Right atrium auricular region (tissue), 2 donors: ENCODE results near the gene ETNK1. TPM values are rescaled to one million over a fixed set of nuclear protein-coding genes. Genes with fewer than 3 reads are reported as not detected.

Experiments used
- DNase-seq: peaks from one replicate; pipeline ENCODE4 v3.0.0-alpha.2; 2019; ENCODE audit warnings: low spot score
- H3K27ac ChIP-seq, 2 donors: fragments of 200-600 bp; sonication (generic); 1 replicate in 1 of 2; 2 replicates in 1 of 2; pipeline ENCODE4 v1.5.1; 2016 to 2019
- H3K27me3 ChIP-seq, 2 donors: fragments of 200-600 bp; sonication (generic); one replicate each; pipeline versions ENCODE4 v1.5.1 to v1.6.0; 2017 to 2019
- H3K36me3 ChIP-seq: fragments of 200-600 bp; sonication (generic); one replicate; pipeline ENCODE4 v1.5.1; 2016
- H3K4me1 ChIP-seq, 2 donors: fragments of 200-600 bp; sonication (generic); one replicate each; pipeline versions ENCODE4 v1.5.1 to v1.6.0; 2017 to 2019
- H3K4me3 ChIP-seq, 2 donors: fragments of 200-600 bp; sonication (generic); 1 replicate in 1 of 2; 2 replicates in 1 of 2; pipeline ENCODE4 v1.5.1; 2017 to 2019; ENCODE audit warnings: mild to moderate bottlenecking in 1 of 2, moderate library complexity in 1 of 2
- H3K9me3 ChIP-seq, 2 donors: fragments of 200-600 bp; sonication (generic); one replicate each; pipeline ENCODE4 v1.5.1; 2019
- CTCF ChIP-seq, 2 donors: fragments of 200-600 bp; sonication (generic); IDR thresholded peaks; one replicate each; pipeline ENCODE4 v1.5.1; 2019; ENCODE audit warnings: antibody characterized with exemption in 2 of 2
- total RNA-seq, 2 donors: library from RNA; depleted of rRNA; stranded (reverse); fragments of >200 nt; gene quantifications; one replicate each; pipeline ENCODE4 v1.1.0, GENCODE V29; 2016

ETNK1 gene
- total RNA-seq, 2 donors from 2014 or later = 13.9 to 17.1 TPM

- TF ChIP-seq CTCF (IDR thresholded peaks at IDR 0.05) = no peak
- Histone ChIP-seq H3K27me3 (no peaks in the 10 kb centered on the region), H3K36me3 (no peaks in the 10 kb centered on the region), H3K27ac (no peak overlapping the region), H3K4me1 (peaks cover 0 to 4% of the 10 kb centered on the region in 2 donors), H3K4me3 (no peak overlapping the region), H3K9me3 (no peaks in the 10 kb centered on the region)
- DNase-seq = no peak
Measured at GRCh38 chr12:22635812-22636211, 10.8 kb downstream of the ETNK1 start.

DNA sequence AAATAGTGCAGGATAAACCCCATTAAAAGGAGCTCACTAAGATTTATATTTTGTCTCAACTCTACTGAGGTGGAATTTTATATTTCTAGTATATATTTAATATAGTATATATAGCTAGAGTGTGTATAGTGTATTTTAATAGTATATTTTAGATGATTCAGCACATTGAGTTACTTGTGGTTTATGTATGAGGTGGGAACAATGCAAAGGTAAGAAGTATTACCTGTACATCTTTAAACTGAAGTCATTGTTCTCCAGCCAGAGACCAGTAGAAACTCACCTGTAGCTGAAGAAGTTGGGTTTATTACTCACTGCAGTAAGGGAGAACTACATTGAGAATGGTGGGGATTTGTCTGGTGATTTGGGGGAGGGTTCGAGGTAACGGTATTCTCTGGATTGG lies 15.9 kb downstream of the ETNK1 start:
- no peak for TF ChIP-seq CTCF (IDR thresholded peaks at IDR 0.05)
- no peaks in the 10 kb centered on the region for H3K4me1 ChIP-seq

GRCh38 chr12:22641353-22642053 lies 16.5 kb downstream of the ETNK1 start:
- Histone ChIP-seq H3K4me1 (no peaks in the 10 kb centered on the region), H3K9me3 (no peaks in the 10 kb centered on the region), H3K27ac (no peak overlapping the region), H3K27me3 (no peaks in the 10 kb centered on the region), H3K4me3 (no peak overlapping the region), H3K36me3 (no peaks in the 10 kb centered on the region)
- no peak for TF ChIP-seq CTCF (IDR thresholded peaks at IDR 0.05)
- DNase-seq = no peak

More for the DNA sequence above, 15.9 kb downstream of the ETNK1 start:
- no peaks in the 10 kb centered on the region for H3K9me3 ChIP-seq
- H3K4me3 ChIP-seq = no peak overlapping the region
- no peak for DNase-seq
- H3K27me3 ChIP-seq = no peaks in the 10 kb centered on the region
- no peak overlapping the region for H3K27ac ChIP-seq
- no peaks in the 10 kb centered on the region for H3K36me3 ChIP-seq

DNA sequence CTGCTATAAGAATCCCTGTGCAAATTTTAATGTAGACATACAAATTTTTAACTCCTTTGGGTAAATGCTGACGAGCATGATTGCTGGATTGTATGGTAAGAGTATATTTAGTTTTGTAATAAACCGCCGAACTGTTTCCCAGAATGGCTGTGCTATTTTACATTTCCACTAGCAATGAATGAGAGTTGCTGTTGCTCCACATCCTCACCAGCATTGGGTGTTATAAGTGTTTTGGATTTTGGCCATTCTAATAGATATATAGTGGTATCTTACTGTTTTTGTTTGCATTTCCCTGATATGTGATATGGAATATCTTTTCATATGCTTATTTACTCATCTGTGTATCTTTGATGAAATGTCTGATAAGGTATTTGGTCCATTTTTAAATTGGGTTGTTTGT lies 23.7 kb downstream of the ETNK1 start:
- no peaks in the 10 kb centered on the region for H3K4me1 ChIP-seq
- H3K27ac ChIP-seq = no peak overlapping the region
- no peaks in the 10 kb centered on the region for H3K36me3 ChIP-seq
- no peak for DNase-seq
- no peak for TF ChIP-seq CTCF (IDR thresholded peaks at IDR 0.05)
- H3K4me3 ChIP-seq = no peak overlapping the region
- no peaks in the 10 kb centered on the region for H3K9me3 ChIP-seq
- H3K27me3 ChIP-seq = no peaks in the 10 kb centered on the region

GRCh38 chr12:22653075-22653474 lies 28.1 kb downstream of the ETNK1 start:
- H3K27ac ChIP-seq = no peak overlapping the region
- no peaks in the 10 kb centered on the region for H3K4me1 ChIP-seq
- no peak for TF ChIP-seq CTCF (IDR thresholded peaks at IDR 0.05)
- no peak overlapping the region for H3K4me3 ChIP-seq
- H3K27me3 ChIP-seq = no peaks in the 10 kb centered on the region
- no peak for DNase-seq
- no peaks in the 10 kb centered on the region for H3K9me3 ChIP-seq
- no peaks in the 10 kb centered on the region for H3K36me3 ChIP-seq

GRCh38 chr12:22653791-22654190 lies 28.8 kb downstream of the ETNK1 start:
- no peak overlapping the region for H3K4me3 ChIP-seq
- no peaks in the 10 kb centered on the region for H3K36me3 ChIP-seq
- H3K27ac ChIP-seq = no peak overlapping the region
- H3K9me3 ChIP-seq = no peaks in the 10 kb centered on the region
- DNase-seq = no peak
- TF ChIP-seq CTCF (IDR thresholded peaks at IDR 0.05) = no peak
- no peaks in the 10 kb centered on the region for H3K4me1 ChIP-seq
- no peaks in the 10 kb centered on the region for H3K27me3 ChIP-seq
